ENCODE results near the gene EML5. TPM values are rescaled to one million over a fixed set of nuclear protein-coding genes. Genes with fewer than 3 reads are reported as not detected.

Gene EML5
- total and polyA plus RNA-seq, 9 donors = 5.7 to 86.5 (median 29.5) TPM

DNA sequence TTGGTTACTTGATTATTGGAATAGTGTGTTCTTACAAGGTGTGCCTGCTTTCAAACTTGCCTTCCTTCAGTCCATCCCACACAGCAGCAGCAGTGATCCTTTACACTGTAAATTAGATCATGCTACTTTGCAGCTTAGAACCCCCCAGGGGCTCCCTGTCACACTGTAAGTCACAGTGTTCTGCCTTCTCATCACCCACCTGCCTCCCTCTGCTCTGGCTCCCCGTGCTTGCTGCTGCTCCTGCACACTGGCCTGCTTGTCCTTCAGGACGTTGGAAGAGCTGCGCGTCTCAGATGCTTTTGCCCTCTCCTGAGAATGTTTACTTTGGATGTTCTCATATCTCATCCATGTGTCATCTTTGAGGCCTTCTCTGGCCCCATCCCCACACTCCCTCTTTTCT lies 202.6 kb downstream of the EML5 start:
- TF ChIP-seq, protein P1, sequence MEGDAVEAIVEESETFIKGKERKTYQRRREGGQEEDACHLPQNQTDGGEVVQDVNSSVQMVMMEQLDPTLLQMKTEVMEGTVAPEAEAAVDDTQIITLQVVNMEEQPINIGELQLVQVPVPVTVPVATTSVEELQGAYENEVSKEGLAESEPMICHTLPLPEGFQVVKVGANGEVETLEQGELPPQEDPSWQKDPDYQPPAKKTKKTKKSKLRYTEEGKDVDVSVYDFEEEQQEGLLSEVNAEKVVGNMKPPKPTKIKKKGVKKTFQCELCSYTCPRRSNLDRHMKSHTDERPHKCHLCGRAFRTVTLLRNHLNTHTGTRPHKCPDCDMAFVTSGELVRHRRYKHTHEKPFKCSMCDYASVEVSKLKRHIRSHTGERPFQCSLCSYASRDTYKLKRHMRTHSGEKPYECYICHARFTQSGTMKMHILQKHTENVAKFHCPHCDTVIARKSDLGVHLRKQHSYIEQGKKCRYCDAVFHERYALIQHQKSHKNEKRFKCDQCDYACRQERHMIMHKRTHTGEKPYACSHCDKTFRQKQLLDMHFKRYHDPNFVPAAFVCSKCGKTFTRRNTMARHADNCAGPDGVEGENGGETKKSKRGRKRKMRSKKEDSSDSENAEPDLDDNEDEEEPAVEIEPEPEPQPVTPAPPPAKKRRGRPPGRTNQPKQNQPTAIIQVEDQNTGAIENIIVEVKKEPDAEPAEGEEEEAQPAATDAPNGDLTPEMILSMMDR (IDR thresholded peaks at IDR 0.05) = no peak
- TF ChIP-seq EP300 (IDR thresholded peaks at IDR 0.05) (no peak), POLR2A (IDR thresholded peaks at IDR 0.05) (no peak)
- H3K9me3 ChIP-seq = no peaks in the 10 kb centered on the region
- no peaks in the 10 kb centered on the region for H3K36me3 ChIP-seq
- peaks cover 3% of the 10 kb centered on the region for H3K4me1 ChIP-seq (ENCODE audit: insufficient read depth)
- peak in 1 of 5 donors; percentile 26 for DNase-seq
- no peak overlapping the region for H3K27ac ChIP-seq
- no peaks in the 10 kb centered on the region for H3K27me3 ChIP-seq
- 8 to 23% (median 16%) methylated on average over 4 of the region's 4 CpGs for WGBS, 3 donors
- intact Hi-C loops (cut with DNase I) = no loop called here
- no peak overlapping the region for H3K4me3 ChIP-seq

DNA sequence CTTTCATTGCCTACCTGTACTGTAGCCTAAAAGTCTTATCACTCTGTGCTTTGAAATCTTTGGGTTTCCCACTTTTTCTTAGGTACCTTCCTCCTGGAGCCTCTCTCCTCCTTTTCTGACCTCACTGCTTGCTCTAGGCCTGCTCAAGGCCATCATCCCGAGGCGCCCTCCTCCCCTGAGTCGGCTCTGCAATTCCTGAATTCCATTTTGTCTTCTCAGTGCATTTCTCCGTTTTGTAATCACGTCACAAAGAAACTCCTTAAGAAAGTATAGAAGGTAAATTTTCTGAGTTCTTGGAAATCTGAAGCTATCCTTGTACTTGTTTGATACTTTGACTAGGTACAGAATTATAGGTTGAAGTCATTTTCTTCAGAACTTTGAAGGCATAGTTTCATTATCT lies 204.7 kb downstream of the EML5 start:
- TF ChIP-seq EP300 (IDR thresholded peaks at IDR 0.05) (no peak), POLR2A (IDR thresholded peaks at IDR 0.05) (no peak)
- TF ChIP-seq, protein P1 (IDR thresholded peaks at IDR 0.05) = no peak
- H3K27me3 ChIP-seq = no peaks in the 10 kb centered on the region
- no peak overlapping the region for H3K27ac ChIP-seq
- no peak overlapping the region for H3K4me3 ChIP-seq
- DNase-seq = no peak
- whole genome bisulfite sequencing, 3 donors = 22 to 52% (median 38%) methylated on average over 5 of the region's 5 CpGs
- H3K9me3 ChIP-seq = no peaks in the 10 kb centered on the region
- intact Hi-C loops (cut with DNase I) = no loop called here
- peaks cover 3% of the 10 kb centered on the region for H3K4me1 ChIP-seq (ENCODE audit: insufficient read depth)
- H3K36me3 ChIP-seq = no peaks in the 10 kb centered on the region

DNA sequence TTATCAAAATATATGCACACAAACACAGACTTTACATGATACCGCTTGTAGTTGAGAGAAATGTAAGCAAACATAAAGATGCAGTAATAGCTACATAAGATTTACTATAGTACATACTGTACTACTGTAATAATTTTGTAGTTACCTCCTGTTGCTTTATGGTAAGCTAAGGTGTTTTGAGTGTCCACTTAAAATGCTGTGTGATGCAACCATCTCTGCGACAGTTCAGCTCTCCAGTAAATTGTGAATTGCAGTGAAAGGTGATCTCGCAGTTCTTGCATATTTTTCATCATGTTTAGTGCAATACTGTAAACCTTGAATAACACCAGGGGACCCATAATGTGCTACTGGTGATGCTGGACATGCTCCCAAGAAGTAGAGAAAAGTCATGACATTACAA lies 208.3 kb downstream of the EML5 start:
- intact Hi-C loops (cut with DNase I) = no loop called here
- no peaks in the 10 kb centered on the region for H3K36me3 ChIP-seq
- H3K27ac ChIP-seq = no peak overlapping the region
- no peak overlapping the region for H3K4me3 ChIP-seq
- H3K4me1 ChIP-seq (ENCODE audit: insufficient read depth) = no peaks in the 10 kb centered on the region
- TF ChIP-seq EP300 (IDR thresholded peaks at IDR 0.05) = no peak
- TF ChIP-seq, protein P1 (IDR thresholded peaks at IDR 0.05) = no peak
- no peak for TF ChIP-seq POLR2A (IDR thresholded peaks at IDR 0.05)
- no peak for DNase-seq
- WGBS, 3 donors = 96 to 98% (median 97%) methylated on average over 3 of the region's 3 CpGs
- no peaks in the 10 kb centered on the region for H3K27me3 ChIP-seq
- no peaks in the 10 kb centered on the region for H3K9me3 ChIP-seq

DNA sequence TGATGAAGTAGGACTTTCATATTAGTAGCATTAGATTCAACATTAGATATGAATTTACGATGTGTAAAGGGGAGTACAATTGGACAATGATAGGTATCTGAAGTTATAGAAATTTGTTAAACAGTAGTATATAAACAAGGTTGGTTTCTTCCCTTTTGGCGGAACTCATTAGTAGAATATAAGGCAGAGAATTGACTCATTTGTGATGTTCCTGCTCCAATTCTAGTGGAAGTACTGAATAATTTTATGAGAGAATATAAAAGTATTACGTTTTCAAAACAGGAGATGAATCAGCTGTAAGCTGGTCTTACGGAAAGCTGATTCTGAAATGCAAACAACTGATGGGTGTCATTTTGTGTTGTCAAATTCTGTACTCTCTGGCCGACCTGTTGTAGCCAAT lies 216.5 kb downstream of the EML5 start:
- no peak overlapping the region for H3K4me3 ChIP-seq
- no peaks in the 10 kb centered on the region for H3K27me3 ChIP-seq
- H3K9me3 ChIP-seq = no peaks in the 10 kb centered on the region
- H3K27ac ChIP-seq = no peak overlapping the region
- 90 to 94% (median 92%) methylated on average over 5 of the region's 5 CpGs for WGBS, 3 donors
- no peaks in the 10 kb centered on the region for H3K4me1 ChIP-seq (ENCODE audit: insufficient read depth)
- TF ChIP-seq POLR2A (IDR thresholded peaks at IDR 0.05) (no peak), EP300 (IDR thresholded peaks at IDR 0.05) (no peak)
- TF ChIP-seq, protein P1 (IDR thresholded peaks at IDR 0.05) = no peak
- intact Hi-C loops (cut with DNase I) = no loop called here
- no peak for DNase-seq
- H3K36me3 ChIP-seq = no peaks in the 10 kb centered on the region

DNA sequence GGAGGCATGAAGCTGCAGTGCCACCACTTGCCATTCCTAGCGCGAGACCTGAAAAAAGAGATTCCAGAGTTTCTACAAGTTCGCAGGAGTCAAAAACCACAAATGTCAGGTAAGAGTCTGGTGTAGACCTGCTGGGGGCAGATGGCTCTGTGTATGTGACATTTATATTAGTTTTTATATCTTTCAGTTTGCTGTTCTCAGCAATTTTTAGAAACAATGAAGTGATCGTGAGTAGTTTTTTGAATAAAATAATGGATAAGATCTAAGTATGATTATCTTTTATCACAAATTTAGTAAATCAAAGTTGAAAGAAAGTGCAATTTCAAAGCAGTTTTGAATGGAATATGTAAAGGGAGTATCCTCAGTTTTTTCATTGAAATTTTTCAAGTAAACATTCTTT lies 220.6 kb downstream of the EML5 start:
- no peak for DNase-seq
- TF ChIP-seq EP300 (IDR thresholded peaks at IDR 0.05) (no peak), POLR2A (IDR thresholded peaks at IDR 0.05) (no peak)
- TF ChIP-seq, protein P1 (IDR thresholded peaks at IDR 0.05) = no peak
- intact Hi-C loops (cut with DNase I) = no loop called here
- no peak overlapping the region for H3K27ac ChIP-seq
- no peaks in the 10 kb centered on the region for H3K27me3 ChIP-seq
- no peaks in the 10 kb centered on the region for H3K9me3 ChIP-seq
- H3K4me3 ChIP-seq = no peak overlapping the region
- 92 to 97% (median 94%) methylated on average over 4 of the region's 4 CpGs for WGBS, 3 donors
- no peaks in the 10 kb centered on the region for H3K4me1 ChIP-seq (ENCODE audit: insufficient read depth)
- H3K36me3 ChIP-seq = no peaks in the 10 kb centered on the region
